Peyer's patch (tissue), 4 donors: ENCODE measurements around the gene CORO1C. TPM values are rescaled to one million over a fixed set of nuclear protein-coding genes. Genes with fewer than 3 reads are reported as not detected.
A peak's percentile ranks its signal among the peaks of the same experiment; 100 is the strongest.

ENCODE experiments used
- DNase-seq, 3 donors: peaks; one replicate each; pipeline ENCODE4 v3.0.0-alpha.2; 2017 to 2019
- H3K27ac ChIP-seq, 4 donors: fragments of 200-600 bp; sonication (generic); one replicate each; pipeline ENCODE4 v1.5.1; 2016 to 2019
- H3K27me3 ChIP-seq, 2 donors: fragments of 200-600 bp; sonication (generic); one replicate each; pipeline ENCODE4 v1.5.1; 2019
- H3K36me3 ChIP-seq, 3 donors: fragments of 200-600 bp; sonication (generic); one replicate each; pipeline ENCODE4 v1.5.1; 2016 to 2019
- H3K4me1 ChIP-seq, 4 donors: fragments of 200-600 bp; sonication (generic); one replicate each; pipeline ENCODE4 v1.5.1; 2016 to 2019
- H3K4me3 ChIP-seq, 4 donors: fragments of 200-600 bp; sonication (generic); 1 replicate in 3 of 4; 2 replicates in 1 of 4; pipeline ENCODE4 v1.5.1; 2016 to 2019; ENCODE audit warnings: mild to moderate bottlenecking in 1 of 4
- H3K9me3 ChIP-seq, 4 donors: fragments of 200-600 bp; sonication (generic); one replicate each; pipeline ENCODE4 v1.5.1; 2016 to 2019; ENCODE audit warnings: mild to moderate bottlenecking in 1 of 4
- CTCF ChIP-seq, 6 experiments: fragments of 450-650 bp in 4 of 6; fragments of 200-600 bp in 2 of 6; sonication (generic) in 1 of 6; IDR thresholded peaks; one replicate each; pipeline ENCODE4 v1.5.1; 2017 to 2019; ENCODE audit warnings: antibody characterized with exemption in 6 of 6, mild to moderate bottlenecking in 3 of 6, moderate library complexity in 1 of 6
- POLR2A ChIP-seq, 2 donors: fragments of 450-650 bp; IDR thresholded peaks; one replicate each; pipeline ENCODE4 v1.5.1; 2017; ENCODE audit warnings: antibody characterized with exemption in 2 of 2, mild to moderate bottlenecking in 2 of 2, moderate library complexity in 2 of 2
- total RNA-seq, 4 donors: library from RNA; depleted of rRNA; stranded (reverse); fragments of >200 nt; gene quantifications; one replicate each; pipeline ENCODE4 v1.1.0, GENCODE V29; 2016

Gene CORO1C
- total RNA-seq, 4 donors from 2014 or later = 76.3 to 144 (median 87.4) TPM

DNA sequence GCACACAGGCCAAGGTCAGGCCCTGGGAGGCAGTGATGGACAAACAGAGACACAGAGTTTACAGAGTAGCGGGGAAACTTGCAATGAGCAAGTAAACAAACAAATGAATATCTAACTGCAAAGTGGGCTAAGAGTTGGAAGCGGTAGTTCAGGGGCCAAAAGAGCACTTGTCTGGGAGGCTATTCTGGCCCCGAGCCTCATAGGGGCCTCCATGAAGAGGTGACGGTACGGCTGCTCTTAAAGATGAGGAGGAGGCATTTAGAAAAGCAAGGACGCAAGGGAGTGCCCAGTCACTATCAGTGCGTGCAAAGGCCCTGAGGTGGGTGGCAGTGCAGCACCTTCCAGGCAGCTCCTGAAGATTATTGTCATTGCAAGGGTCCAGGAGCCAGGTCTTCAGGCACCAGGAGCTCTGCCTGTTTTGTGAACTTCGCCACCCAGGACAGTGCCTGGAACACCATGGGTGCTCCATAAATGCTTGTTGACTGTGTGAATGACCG lies 129.1 kb downstream of the CORO1C start:
- no peaks in the 10 kb centered on the region for H3K4me1 ChIP-seq
- no peaks in the 10 kb centered on the region for H3K27me3 ChIP-seq
- DNase-seq = no peak
- H3K4me3 ChIP-seq = no peak overlapping the region
- no peaks in the 10 kb centered on the region for H3K36me3 ChIP-seq
- no peak overlapping the region for H3K27ac ChIP-seq
- no peaks in the 10 kb centered on the region for H3K9me3 ChIP-seq
- no peak for TF ChIP-seq POLR2A (IDR thresholded peaks at IDR 0.05)
- no peak for TF ChIP-seq CTCF (IDR thresholded peaks at IDR 0.05)

DNA sequence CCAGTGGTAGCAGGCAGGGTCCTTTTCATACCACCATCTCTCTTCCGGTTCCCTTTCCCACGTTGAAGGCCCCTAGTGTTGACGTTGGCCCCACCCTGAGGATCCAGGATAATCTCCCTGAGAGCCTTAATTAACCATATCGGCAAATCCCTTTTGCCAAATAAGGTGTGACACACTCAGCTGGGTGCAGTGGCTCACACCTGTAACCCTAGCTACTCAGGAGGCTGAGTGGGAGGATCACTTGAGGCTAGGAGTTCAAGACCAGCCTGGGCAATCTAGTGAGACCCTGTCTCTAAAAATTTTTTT lies 130.7 kb downstream of the CORO1C start:
- no peaks in the 10 kb centered on the region for H3K36me3 ChIP-seq
- DNase-seq = no peak
- H3K9me3 ChIP-seq = no peaks in the 10 kb centered on the region
- H3K27ac ChIP-seq = no peak overlapping the region
- no peak overlapping the region for H3K4me3 ChIP-seq
- TF ChIP-seq POLR2A (IDR thresholded peaks at IDR 0.05) (no peak), CTCF (IDR thresholded peaks at IDR 0.05) (no peak)
- H3K27me3 ChIP-seq = no peaks in the 10 kb centered on the region
- H3K4me1 ChIP-seq = no peaks in the 10 kb centered on the region

DNA sequence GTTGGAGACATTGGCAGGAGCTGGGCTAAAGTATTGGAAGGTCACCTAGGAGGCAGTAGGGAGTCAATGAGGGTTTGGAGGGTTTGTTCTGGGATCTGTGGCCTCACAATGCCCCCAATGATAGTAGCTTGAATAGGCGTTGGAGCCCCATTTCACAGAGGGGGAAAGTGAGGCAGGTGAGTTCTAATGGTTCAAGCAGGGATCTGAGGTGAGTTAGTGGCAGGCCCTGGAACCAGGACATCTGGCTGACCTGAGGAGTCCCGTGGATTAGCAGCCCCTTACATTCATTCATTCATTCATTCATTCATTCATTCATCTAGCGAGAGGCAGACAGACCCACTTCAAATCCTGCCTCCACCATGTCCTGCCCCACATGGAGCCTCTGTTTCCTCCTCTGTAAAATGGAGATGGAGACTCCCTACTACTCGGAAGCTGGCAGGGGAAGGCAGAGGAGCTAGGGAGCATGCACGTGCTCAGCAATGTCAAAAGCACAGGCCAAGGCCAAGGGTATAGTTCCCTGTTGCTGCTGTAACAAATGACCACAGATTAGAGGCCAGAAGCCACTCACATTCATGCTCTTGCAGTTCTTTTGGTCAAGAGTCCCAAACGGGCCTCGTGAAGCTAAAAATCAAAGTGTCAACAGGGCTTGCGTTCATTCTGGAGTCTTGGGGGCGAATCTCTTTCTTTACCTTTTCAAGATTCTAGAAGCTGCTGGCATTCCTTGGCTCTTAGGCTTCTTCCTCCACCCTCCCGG lies 131.2 kb downstream of the CORO1C start:
- Histone ChIP-seq H3K27ac (no peak overlapping the region), H3K9me3 (no peaks in the 10 kb centered on the region), H3K27me3 (no peaks in the 10 kb centered on the region), H3K4me3 (no peak overlapping the region), H3K36me3 (no peaks in the 10 kb centered on the region), H3K4me1 (no peaks in the 10 kb centered on the region)
- TF ChIP-seq POLR2A (IDR thresholded peaks at IDR 0.05) (no peak), CTCF (IDR thresholded peaks at IDR 0.05) (no peak)
- no peak for DNase-seq

DNA sequence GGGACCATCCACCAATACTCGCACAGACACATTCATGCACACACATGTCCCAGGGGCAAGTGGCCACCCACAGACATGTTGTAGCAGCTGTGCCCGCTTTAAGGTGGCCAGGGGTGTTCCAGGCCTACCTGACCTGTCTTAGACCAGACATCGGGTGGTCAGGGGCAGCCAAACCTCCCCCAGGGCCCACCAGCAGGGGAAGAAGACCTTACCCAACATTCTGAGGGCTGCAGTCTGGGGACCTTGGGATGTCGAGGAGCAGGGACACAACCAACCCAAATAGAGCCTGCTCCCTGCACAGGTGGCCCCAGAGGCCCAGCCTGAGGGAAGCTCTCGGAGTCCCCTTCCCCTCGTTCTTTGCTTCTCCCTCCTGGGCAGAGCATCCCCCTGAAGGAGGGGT lies 131.8 kb downstream of the CORO1C start:
- Histone ChIP-seq H3K27ac (no peak overlapping the region), H3K9me3 (no peaks in the 10 kb centered on the region), H3K4me3 (no peak overlapping the region), H3K36me3 (no peaks in the 10 kb centered on the region), H3K4me1 (no peaks in the 10 kb centered on the region), H3K27me3 (no peaks in the 10 kb centered on the region)
- TF ChIP-seq POLR2A (IDR thresholded peaks at IDR 0.05) (no peak), CTCF (IDR thresholded peaks at IDR 0.05) (no peak)
- DNase-seq = no peak

DNA sequence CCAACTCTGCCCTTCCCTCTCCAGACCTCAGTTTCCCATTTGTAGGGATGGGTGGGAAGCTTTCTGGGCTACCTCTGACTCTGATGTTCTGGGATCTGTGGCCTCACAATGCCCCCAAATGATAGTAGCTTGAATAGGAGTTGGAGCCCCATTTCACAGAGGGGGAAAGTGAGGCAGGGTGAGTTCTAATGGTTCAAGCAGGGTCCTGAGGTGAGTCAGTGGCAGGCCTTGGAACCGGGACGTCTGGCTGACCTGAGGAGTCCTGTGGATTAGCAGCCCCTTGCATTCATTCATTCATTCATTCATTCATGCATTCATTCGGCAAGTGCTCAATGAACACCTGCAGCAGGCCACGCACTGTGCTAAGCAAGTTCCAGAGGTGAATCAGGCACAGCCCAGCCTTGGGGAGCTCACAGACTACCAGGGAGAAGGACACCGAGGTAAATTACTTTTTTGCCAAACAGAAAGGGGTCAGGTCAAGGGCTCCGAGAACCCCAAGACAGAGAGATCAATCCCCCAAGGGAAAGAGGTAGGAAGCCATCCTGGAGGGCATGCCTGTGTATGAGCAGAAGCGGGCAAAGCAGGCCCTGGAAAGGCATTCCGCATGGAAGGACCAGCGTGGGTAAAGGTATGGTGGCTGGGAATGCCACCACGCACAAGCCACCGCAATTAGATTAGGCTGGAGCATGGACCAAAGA lies 132.6 kb downstream of the CORO1C start:
- Histone ChIP-seq H3K9me3 (no peaks in the 10 kb centered on the region), H3K36me3 (no peaks in the 10 kb centered on the region), H3K4me1 (no peaks in the 10 kb centered on the region), H3K4me3 (no peak overlapping the region), H3K27ac (peak overlapping the region in 3 of 4 donors; percentile 50 to 58 (median 51)), H3K27me3 (no peaks in the 10 kb centered on the region)
- no peak for DNase-seq
- TF ChIP-seq CTCF (IDR thresholded peaks at IDR 0.05) (no peak), POLR2A (IDR thresholded peaks at IDR 0.05) (no peak)
